ENCODE results near the gene DLGAP4. TPM values are rescaled to one million over a fixed set of nuclear protein-coding genes. Genes with fewer than 3 reads are reported as not detected.

The DLGAP4 gene
- total and polyA plus RNA-seq, 9 donors, result 13.0 to 63.9 (median 52.2) TPM

DNA sequence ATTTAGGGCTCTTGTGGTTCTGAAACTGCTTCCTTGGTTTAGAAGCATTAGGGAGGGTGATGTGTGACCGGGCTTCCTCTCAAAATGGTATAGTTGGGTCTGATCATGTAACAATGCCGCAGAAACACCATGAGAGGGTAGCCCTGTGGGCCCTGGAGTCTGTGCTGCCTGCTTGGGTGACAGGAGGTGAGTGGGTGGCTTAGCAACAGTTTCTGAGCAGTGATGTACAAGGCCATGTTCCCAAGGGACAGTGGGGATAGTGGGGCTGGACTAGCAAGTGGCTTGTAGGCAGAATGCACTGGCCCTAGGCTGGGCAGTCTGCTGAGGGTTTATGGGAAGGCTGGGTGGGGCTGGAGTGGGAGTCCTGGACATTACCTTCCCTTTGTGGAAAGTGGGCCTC lies 128.2 kb downstream of the DLGAP4 start:
- H3K36me3 ChIP-seq (ENCODE audit: control insufficient read depth, insufficient read depth, low read length), result no peaks in the 10 kb centered on the region
- 56% methylated on average over 2 of the region's 2 CpGs for whole genome bisulfite sequencing (ENCODE audit: insufficient coverage)

GRCh38 chr20:36435124-36435523 lies 129.0 kb downstream of the DLGAP4 start:
- no peak overlapping the region for H3K27ac ChIP-seq (ENCODE audit: low read length)
- H3K4me1 ChIP-seq (ENCODE audit: control insufficient read depth, insufficient read depth, low read length), result peaks cover 4% of the 10 kb centered on the region
- no peak for DNase-seq
- WGBS (ENCODE audit: insufficient coverage), result 65% methylated on average over 7 of the region's 7 CpGs
- H3K9me3 ChIP-seq (replicated peaks; ENCODE audit: control insufficient read depth, low read depth, low read length), result no peaks in the 10 kb centered on the region
- H3K27me3 ChIP-seq (ENCODE audit: control insufficient read depth, insufficient read depth, low read length), result peaks cover 24% of the 10 kb centered on the region
- no peak overlapping the region for H3K4me3 ChIP-seq (ENCODE audit: low read length)
- no peaks in the 10 kb centered on the region for H3K36me3 ChIP-seq (ENCODE audit: control insufficient read depth, insufficient read depth, low read length)

More for the DNA sequence above, 128.2 kb downstream of the DLGAP4 start:
- no peak for DNase-seq
- H3K27ac ChIP-seq (ENCODE audit: low read length), result no peak overlapping the region
- peaks cover 4% of the 10 kb centered on the region for H3K4me1 ChIP-seq (ENCODE audit: control insufficient read depth, insufficient read depth, low read length)
- no peaks in the 10 kb centered on the region for H3K9me3 ChIP-seq (replicated peaks; ENCODE audit: control insufficient read depth, low read depth, low read length)
- no peak overlapping the region for H3K4me3 ChIP-seq (ENCODE audit: low read length)
- H3K27me3 ChIP-seq (ENCODE audit: control insufficient read depth, insufficient read depth, low read length), result peaks cover 24% of the 10 kb centered on the region

- Histone ChIP-seq H3K4me3 (ENCODE audit: low read length) (no peak overlapping the region), H3K36me3 (ENCODE audit: control insufficient read depth, insufficient read depth, low read length) (no peaks in the 10 kb centered on the region), H3K27me3 (ENCODE audit: control insufficient read depth, insufficient read depth, low read length) (peaks cover 24% of the 10 kb centered on the region), H3K9me3 (replicated peaks; ENCODE audit: control insufficient read depth, low read depth, low read length) (no peaks in the 10 kb centered on the region), H3K4me1 (ENCODE audit: control insufficient read depth, insufficient read depth, low read length) (peaks cover 4% of the 10 kb centered on the region), H3K27ac (ENCODE audit: low read length) (no peak overlapping the region)
- 23% methylated on average over 55 of the region's 56 CpGs for WGBS (ENCODE audit: insufficient coverage)
- DNase-seq, result peak; percentile 37
These were observed 129.7 kb downstream of the DLGAP4 start for GRCh38 chr20:36435592-36436541.

DNA sequence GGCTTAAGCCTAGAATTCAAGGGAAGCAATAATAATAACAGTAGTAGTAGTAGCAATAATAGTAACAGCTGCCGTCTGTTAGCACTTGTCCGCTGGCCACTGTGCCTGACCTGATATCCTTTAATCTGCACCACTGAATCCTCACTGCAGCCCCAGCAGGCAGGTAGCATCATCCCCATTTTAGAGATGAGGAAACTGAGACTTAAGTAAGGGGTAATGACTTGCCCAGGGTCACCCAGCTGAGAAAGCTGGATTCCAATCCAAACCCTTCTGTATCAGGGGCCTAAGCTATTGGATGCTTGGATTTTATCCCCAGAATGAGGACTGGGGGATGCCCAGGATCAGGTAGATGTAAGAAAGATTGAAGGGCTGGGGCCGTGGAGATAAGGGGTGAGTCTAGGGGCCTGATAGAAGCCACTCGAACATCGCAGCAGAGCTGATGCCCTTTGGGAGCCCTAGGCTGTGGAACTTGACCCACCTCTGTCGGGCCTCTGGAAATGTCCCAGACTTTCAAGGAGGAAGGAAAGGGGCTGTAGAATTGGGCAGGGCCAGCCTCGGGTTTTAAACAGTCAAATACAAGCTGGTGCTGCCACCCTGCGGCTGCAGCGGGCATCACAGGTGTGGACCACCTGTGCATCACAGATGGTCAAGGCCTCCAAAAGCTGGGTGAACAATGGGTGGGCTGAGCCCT lies 133.0 kb downstream of the DLGAP4 start:
- Histone ChIP-seq H3K4me1 (ENCODE audit: control insufficient read depth, insufficient read depth, low read length) (peaks cover 4% of the 10 kb centered on the region), H3K9me3 (replicated peaks; ENCODE audit: control insufficient read depth, low read depth, low read length) (no peaks in the 10 kb centered on the region), H3K27me3 (ENCODE audit: control insufficient read depth, insufficient read depth, low read length) (peaks cover 24% of the 10 kb centered on the region), H3K4me3 (ENCODE audit: low read length) (no peak overlapping the region), H3K27ac (ENCODE audit: low read length) (no peak overlapping the region), H3K36me3 (ENCODE audit: control insufficient read depth, insufficient read depth, low read length) (no peaks in the 10 kb centered on the region)
- WGBS (ENCODE audit: insufficient coverage), result 0% methylated on average over 4 of the region's 9 CpGs
- peak; percentile 59 for DNase-seq

- Histone ChIP-seq H3K9me3 (replicated peaks; ENCODE audit: control insufficient read depth, low read depth, low read length) (no peaks in the 10 kb centered on the region), H3K4me3 (ENCODE audit: low read length) (no peak overlapping the region), H3K4me1 (ENCODE audit: control insufficient read depth, insufficient read depth, low read length) (peaks cover 4% of the 10 kb centered on the region), H3K27me3 (ENCODE audit: control insufficient read depth, insufficient read depth, low read length) (peaks cover 24% of the 10 kb centered on the region), H3K36me3 (ENCODE audit: control insufficient read depth, insufficient read depth, low read length) (no peaks in the 10 kb centered on the region), H3K27ac (ENCODE audit: low read length) (no peak overlapping the region)
- no peak for DNase-seq
- 60% methylated on average over 4 of the region's 7 CpGs for WGBS (ENCODE audit: insufficient coverage)
These were observed 133.6 kb downstream of the DLGAP4 start for GRCh38 chr20:36439731-36440072.

GRCh38 chr20:36440370-36441026 lies 134.4 kb downstream of the DLGAP4 start:
- no peaks in the 10 kb centered on the region for H3K36me3 ChIP-seq (ENCODE audit: control insufficient read depth, insufficient read depth, low read length)
- H3K27me3 ChIP-seq (ENCODE audit: control insufficient read depth, insufficient read depth, low read length), result peaks cover 20% of the 10 kb centered on the region
- no peaks in the 10 kb centered on the region for H3K9me3 ChIP-seq (replicated peaks; ENCODE audit: control insufficient read depth, low read depth, low read length)
- DNase-seq, result no peak
- no peak overlapping the region for H3K4me3 ChIP-seq (ENCODE audit: low read length)
- WGBS (ENCODE audit: insufficient coverage), result 81% methylated on average over 5 of the region's 11 CpGs
- peaks cover 4% of the 10 kb centered on the region for H3K4me1 ChIP-seq (ENCODE audit: control insufficient read depth, insufficient read depth, low read length)
- no peak overlapping the region for H3K27ac ChIP-seq (ENCODE audit: low read length)

DNA sequence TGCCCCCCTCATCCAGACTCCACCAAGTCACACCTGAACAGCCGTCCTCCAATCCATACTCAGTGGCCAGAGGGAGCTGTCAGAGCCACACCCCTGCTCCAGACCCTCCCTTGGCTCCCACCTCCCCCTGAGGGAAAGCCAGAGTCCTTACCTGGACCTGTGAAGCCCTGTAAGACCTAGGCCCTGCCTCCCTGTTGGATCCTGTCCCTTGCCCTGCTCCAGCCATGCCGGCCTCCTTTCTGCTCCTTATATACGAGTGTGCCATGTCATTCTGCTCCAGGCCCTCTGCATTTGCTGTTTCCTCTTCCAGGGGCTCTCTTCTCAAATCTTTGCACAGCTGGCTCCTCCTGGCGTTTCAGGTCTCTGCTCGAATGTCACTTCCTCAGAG lies 134.9 kb downstream of the DLGAP4 start:
- H3K4me1 ChIP-seq (ENCODE audit: control insufficient read depth, insufficient read depth, low read length), result peaks cover 3% of the 10 kb centered on the region
- H3K36me3 ChIP-seq (ENCODE audit: control insufficient read depth, insufficient read depth, low read length), result no peaks in the 10 kb centered on the region
- H3K9me3 ChIP-seq (replicated peaks; ENCODE audit: control insufficient read depth, low read depth, low read length), result no peaks in the 10 kb centered on the region
- no peak for DNase-seq
- 34% methylated on average over 5 of the region's 5 CpGs for WGBS (ENCODE audit: insufficient coverage)
- H3K27me3 ChIP-seq (ENCODE audit: control insufficient read depth, insufficient read depth, low read length), result peaks cover 15% of the 10 kb centered on the region
- H3K27ac ChIP-seq (ENCODE audit: low read length), result no peak overlapping the region
- H3K4me3 ChIP-seq (ENCODE audit: low read length), result no peak overlapping the region

DNA sequence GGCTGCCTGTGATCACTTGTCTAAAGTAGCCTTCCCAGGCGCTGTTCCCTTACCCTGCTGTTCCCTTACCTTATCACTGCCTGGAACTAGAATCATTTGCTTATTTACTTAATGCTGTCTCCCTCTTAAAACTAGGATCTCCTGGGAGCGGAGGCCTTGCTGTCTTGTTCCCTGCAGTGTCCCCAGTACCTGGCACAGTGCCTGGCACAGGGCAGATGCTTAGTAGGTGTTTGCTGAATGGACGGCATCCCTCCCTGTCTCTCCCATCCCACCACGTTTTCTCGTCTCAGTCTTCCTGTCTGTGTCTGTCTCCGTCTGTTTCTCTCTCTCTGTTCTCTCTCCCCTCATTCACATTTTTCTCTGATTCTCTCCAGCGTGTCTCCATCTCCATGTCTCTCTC lies 135.3 kb downstream of the DLGAP4 start:
- Histone ChIP-seq H3K27me3 (ENCODE audit: control insufficient read depth, insufficient read depth, low read length) (peaks cover 12% of the 10 kb centered on the region), H3K4me1 (ENCODE audit: control insufficient read depth, insufficient read depth, low read length) (no peaks in the 10 kb centered on the region), H3K36me3 (ENCODE audit: control insufficient read depth, insufficient read depth, low read length) (no peaks in the 10 kb centered on the region), H3K9me3 (replicated peaks; ENCODE audit: control insufficient read depth, low read depth, low read length) (no peaks in the 10 kb centered on the region), H3K27ac (ENCODE audit: low read length) (no peak overlapping the region), H3K4me3 (ENCODE audit: low read length) (no peak overlapping the region)
- WGBS (ENCODE audit: insufficient coverage), result 67% methylated on average over 7 of the region's 7 CpGs
- DNase-seq, result no peak

- Histone ChIP-seq H3K36me3 (ENCODE audit: control insufficient read depth, insufficient read depth, low read length) (no peaks in the 10 kb centered on the region), H3K4me3 (ENCODE audit: low read length) (no peak overlapping the region), H3K4me1 (ENCODE audit: control insufficient read depth, insufficient read depth, low read length) (no peaks in the 10 kb centered on the region), H3K27me3 (ENCODE audit: control insufficient read depth, insufficient read depth, low read length) (peaks cover 3% of the 10 kb centered on the region), H3K27ac (ENCODE audit: low read length) (no peak overlapping the region), H3K9me3 (replicated peaks; ENCODE audit: control insufficient read depth, low read depth, low read length) (no peaks in the 10 kb centered on the region)
- no CpG with 5 or more reads among the region's 1 CpG for WGBS (ENCODE audit: insufficient coverage)
- no peak for DNase-seq
These were observed 139.7 kb downstream of the DLGAP4 start for GRCh38 chr20:36445847-36446246.

- Histone ChIP-seq H3K9me3 (replicated peaks; ENCODE audit: control insufficient read depth, low read depth, low read length) (no peaks in the 10 kb centered on the region), H3K27me3 (ENCODE audit: control insufficient read depth, insufficient read depth, low read length) (peaks cover 3% of the 10 kb centered on the region), H3K4me1 (ENCODE audit: control insufficient read depth, insufficient read depth, low read length) (no peaks in the 10 kb centered on the region), H3K4me3 (ENCODE audit: low read length) (no peak overlapping the region), H3K36me3 (ENCODE audit: control insufficient read depth, insufficient read depth, low read length) (no peaks in the 10 kb centered on the region), H3K27ac (ENCODE audit: low read length) (no peak overlapping the region)
- no peak for DNase-seq
- 85% methylated on average over 15 of the region's 17 CpGs for WGBS (ENCODE audit: insufficient coverage)
These were observed 140.4 kb downstream of the DLGAP4 start for GRCh38 chr20:36446557-36446956.

Measured in muscle of leg (tissue), 11 donors.